ENCODE data around the gene TNF. TPM values are rescaled to one million over a fixed set of nuclear protein-coding genes. Genes with fewer than 3 reads are reported as not detected.

Gene TNF
- polyA plus RNA-seq, 1 donor: 0.17 TPM

DNA sequence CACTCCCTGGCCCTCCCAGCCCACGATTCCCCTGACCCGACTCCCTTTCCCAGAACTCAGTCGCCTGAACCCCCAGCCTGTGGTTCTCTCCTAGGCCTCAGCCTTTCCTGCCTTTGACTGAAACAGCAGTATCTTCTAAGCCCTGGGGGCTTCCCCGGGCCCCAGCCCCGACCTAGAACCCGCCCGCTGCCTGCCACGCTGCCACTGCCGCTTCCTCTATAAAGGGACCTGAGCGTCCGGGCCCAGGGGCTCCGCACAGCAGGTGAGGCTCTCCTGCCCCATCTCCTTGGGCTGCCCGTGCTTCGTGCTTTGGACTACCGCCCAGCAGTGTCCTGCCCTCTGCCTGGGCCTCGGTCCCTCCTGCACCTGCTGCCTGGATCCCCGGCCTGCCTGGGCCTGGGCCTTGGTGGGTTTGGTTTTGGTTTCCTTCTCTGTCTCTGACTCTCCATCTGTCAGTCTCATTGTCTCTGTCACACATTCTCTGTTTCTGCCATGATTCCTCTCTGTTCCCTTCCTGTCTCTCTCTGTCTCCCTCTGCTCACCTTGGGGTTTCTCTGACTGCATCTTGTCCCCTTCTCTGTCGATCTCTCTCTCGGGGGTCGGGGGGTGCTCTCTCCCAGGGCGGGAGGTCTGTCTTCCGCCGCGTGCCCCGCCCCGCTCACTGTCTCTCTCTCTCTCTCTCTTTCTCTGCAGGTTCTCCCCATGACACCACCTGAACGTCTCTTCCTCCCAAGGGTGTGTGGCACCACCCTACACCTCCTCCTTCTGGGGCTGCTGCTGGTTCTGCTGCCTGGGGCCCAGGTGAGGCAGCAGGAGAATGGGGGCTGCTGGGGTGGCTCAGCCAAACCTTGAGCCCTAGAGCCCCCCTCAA is 3.1 kb upstream of the TNF start, which contains the start of gene LTA:
LTA (plus strand) TSS at position 249 of the 871 bp plus-strand sequence; CDS start at position 703, 454 bp downstream.
- DNase-seq: no peak

DNA sequence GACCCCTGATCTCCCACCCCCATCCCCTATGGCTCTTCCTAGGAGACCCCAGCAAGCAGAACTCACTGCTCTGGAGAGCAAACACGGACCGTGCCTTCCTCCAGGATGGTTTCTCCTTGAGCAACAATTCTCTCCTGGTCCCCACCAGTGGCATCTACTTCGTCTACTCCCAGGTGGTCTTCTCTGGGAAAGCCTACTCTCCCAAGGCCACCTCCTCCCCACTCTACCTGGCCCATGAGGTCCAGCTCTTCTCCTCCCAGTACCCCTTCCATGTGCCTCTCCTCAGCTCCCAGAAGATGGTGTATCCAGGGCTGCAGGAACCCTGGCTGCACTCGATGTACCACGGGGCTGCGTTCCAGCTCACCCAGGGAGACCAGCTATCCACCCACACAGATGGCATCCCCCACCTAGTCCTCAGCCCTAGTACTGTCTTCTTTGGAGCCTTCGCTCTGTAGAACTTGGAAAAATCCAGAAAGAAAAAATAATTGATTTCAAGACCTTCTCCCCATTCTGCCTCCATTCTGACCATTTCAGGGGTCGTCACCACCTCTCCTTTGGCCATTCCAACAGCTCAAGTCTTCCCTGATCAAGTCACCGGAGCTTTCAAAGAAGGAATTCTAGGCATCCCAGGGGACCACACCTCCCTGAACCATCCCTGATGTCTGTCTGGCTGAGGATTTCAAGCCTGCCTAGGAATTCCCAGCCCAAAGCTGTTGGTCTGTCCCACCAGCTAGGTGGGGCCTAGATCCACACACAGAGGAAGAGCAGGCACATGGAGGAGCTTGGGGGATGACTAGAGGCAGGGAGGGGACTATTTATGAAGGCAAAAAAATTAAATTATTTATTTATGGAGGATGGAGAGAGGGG is 1.9 kb upstream of the TNF start:
- no peak for DNase-seq

DNA sequence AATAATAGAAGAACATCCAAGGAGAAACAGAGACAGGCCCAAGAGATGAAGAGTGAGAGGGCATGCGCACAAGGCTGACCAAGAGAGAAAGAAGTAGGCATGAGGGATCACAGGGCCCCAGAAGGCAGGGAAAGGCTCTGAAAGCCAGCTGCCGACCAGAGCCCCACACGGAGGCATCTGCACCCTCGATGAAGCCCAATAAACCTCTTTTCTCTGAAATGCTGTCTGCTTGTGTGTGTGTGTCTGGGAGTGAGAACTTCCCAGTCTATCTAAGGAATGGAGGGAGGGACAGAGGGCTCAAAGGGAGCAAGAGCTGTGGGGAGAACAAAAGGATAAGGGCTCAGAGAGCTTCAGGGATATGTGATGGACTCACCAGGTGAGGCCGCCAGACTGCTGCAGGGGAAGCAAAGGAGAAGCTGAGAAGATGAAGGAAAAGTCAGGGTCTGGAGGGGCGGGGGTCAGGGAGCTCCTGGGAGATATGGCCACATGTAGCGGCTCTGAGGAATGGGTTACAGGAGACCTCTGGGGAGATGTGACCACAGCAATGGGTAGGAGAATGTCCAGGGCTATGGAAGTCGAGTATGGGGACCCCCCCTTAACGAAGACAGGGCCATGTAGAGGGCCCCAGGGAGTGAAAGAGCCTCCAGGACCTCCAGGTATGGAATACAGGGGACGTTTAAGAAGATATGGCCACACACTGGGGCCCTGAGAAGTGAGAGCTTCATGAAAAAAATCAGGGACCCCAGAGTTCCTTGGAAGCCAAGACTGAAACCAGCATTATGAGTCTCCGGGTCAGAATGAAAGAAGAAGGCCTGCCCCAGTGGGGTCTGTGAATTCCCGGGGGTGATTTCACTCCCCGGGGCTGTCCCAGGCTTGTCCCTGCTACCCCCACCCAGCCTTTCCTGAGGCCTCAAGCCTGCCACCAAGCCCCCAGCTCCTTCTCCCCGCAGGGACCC is 981 bp upstream of the TNF start:
- DNase-seq: no peak

DNA sequence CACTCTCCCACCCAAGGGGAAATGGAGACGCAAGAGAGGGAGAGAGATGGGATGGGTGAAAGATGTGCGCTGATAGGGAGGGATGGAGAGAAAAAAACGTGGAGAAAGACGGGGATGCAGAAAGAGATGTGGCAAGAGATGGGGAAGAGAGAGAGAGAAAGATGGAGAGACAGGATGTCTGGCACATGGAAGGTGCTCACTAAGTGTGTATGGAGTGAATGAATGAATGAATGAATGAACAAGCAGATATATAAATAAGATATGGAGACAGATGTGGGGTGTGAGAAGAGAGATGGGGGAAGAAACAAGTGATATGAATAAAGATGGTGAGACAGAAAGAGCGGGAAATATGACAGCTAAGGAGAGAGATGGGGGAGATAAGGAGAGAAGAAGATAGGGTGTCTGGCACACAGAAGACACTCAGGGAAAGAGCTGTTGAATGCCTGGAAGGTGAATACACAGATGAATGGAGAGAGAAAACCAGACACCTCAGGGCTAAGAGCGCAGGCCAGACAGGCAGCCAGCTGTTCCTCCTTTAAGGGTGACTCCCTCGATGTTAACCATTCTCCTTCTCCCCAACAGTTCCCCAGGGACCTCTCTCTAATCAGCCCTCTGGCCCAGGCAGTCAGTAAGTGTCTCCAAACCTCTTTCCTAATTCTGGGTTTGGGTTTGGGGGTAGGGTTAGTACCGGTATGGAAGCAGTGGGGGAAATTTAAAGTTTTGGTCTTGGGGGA is 754 bp downstream of the TNF start:
- no peak for DNase-seq

DNA sequence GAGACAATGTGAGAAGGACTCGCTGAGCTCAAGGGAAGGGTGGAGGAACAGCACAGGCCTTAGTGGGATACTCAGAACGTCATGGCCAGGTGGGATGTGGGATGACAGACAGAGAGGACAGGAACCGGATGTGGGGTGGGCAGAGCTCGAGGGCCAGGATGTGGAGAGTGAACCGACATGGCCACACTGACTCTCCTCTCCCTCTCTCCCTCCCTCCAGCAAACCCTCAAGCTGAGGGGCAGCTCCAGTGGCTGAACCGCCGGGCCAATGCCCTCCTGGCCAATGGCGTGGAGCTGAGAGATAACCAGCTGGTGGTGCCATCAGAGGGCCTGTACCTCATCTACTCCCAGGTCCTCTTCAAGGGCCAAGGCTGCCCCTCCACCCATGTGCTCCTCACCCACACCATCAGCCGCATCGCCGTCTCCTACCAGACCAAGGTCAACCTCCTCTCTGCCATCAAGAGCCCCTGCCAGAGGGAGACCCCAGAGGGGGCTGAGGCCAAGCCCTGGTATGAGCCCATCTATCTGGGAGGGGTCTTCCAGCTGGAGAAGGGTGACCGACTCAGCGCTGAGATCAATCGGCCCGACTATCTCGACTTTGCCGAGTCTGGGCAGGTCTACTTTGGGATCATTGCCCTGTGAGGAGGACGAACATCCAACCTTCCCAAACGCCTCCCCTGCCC is 1.7 kb downstream of the TNF start:
- no peak for DNase-seq

DNA sequence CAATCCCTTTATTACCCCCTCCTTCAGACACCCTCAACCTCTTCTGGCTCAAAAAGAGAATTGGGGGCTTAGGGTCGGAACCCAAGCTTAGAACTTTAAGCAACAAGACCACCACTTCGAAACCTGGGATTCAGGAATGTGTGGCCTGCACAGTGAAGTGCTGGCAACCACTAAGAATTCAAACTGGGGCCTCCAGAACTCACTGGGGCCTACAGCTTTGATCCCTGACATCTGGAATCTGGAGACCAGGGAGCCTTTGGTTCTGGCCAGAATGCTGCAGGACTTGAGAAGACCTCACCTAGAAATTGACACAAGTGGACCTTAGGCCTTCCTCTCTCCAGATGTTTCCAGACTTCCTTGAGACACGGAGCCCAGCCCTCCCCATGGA is 2.2 kb downstream of the TNF start:
- no peak for DNase-seq

DNA sequence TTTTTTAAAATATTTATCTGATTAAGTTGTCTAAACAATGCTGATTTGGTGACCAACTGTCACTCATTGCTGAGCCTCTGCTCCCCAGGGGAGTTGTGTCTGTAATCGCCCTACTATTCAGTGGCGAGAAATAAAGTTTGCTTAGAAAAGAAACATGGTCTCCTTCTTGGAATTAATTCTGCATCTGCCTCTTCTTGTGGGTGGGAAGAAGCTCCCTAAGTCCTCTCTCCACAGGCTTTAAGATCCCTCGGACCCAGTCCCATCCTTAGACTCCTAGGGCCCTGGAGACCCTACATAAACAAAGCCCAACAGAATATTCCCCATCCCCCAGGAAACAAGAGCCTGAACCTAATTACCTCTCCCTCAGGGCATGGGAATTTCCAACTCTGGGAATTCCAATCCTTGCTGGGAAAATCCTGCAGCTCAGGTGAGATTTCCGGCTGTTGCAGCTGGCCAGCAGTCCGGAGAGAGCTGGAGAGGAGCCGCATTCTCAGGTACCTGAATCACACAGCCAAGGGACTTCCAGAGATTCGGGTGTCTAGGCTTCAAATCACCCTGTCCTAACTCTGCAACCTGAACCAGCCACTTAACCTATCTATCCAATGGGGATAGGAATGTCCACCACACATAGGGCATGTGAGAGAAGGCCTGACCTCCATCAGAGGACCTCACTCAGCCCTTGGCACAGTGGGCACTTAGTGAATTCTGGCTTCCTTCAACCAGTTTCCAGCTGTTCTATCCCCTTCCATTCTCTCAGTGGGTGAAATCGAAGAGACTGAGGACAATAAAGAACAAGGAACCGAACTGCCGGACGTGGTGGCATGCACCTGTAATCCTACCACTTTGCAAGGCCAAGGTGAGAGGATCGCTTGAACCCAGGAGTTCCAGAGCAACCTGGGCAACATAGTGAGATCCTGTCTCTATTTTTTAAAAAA is 3.1 kb downstream of the TNF start:
- no peak for DNase-seq

DNA sequence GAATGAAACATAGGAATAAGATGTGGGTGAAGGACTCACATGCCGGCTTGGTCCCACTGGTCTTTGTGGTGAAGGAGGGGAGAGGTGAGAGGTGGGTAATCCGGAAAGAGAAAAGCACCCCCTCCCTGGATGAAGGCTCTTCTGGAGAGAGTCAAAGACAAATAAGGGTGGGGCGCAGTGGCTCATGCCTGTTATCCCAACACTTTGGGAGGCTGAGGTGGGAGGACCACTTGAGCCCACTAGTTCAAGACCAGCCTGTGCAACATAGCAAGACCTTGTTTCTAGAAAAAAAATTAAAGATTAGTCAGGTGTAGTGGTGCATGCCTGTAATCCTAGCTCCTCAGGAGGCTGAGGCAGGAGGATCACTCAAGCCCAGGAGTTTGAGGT is 3.7 kb downstream of the TNF start:
- DNase-seq: no peak

DNA sequence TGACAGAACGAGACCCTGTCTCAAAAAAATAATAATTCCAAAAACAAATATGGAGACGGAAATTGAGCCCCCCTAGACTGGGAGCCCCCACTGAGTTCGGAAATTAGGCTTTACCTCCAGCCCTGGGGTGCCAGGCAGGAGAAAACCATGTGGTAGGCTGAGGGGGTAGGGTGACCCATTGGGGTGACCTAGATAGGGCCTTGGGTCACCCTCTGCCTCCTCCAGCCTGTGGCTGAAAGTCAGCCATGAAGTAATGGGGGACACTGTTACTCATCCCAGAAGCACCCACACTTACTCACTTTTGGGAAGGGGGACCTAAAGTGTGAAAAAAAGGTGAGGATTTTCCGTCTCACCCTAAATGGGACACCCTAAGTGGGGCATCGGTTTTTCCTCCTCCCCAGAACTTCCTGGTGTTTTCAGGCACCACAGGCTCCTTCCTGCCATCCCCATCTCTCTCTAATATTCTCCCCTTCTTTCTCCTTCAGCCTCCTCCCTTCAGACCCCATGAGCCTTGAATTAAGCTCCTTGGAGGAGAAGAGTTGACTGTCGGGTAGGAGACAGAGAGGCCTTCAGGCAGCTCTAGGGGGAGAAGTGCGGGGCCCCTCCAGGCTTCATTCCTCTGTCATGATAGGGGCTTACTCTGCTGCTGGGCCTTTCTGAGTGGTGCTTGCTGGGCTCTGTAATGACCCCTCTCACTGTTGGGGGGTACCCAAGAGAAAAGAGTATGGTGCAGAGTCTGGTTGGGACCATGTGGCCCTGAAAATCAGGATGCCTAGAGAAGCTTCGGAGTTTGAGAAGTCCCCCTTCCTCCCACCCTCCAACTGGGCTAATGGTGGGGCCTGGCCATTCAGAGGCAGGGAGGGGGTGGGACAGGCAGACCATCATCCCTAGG is 4.4 kb downstream of the TNF start:
- no peak for DNase-seq

DNA sequence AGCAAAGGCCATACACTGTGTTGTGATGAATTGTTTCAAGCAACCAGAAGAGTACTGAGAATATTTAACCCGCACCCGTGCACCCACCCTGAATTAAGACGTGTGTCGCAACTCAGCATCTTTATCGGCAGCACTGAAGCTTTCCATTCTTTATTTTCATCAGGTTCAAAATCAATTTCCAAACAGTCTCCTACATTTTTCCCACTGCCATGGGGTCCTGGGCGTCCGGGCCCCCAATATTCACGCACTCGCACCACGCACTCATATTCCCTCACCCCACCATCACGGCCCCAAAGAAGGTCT is 5.0 kb downstream of the TNF start:
- no peak for DNase-seq

DNA sequence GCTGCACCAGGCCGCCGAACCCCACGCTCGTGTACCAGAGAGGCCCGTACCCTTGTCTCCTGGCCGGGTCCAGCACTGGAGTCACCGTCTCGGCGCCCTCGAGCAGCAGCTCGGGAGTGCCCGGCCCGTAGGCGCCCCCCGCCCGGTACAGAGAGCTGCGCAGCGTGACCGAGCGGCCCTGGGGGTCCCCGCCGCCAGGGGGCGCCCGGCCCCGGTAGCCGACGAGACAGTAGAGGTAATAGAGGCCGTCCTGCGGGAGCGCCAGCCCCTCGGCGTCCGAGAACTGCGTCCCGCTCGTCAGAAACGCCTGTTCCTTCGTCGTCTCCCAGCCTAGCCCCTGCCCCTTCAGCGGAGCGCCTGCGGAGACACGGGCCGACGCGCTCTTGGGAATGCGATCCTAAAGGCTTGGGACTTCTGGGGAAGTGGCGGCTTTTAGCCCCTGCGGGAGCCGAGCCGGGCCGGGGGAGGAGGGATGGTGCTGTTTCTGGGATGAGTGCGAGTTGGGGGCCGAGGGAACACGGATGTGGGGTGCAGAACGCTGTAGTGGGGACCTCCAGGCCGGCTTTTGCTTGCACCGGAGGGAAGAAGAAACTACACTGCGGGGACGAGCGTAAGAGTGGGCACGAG is 5.6 kb downstream of the TNF start:
- peak; percentile 85 for DNase-seq

DNA sequence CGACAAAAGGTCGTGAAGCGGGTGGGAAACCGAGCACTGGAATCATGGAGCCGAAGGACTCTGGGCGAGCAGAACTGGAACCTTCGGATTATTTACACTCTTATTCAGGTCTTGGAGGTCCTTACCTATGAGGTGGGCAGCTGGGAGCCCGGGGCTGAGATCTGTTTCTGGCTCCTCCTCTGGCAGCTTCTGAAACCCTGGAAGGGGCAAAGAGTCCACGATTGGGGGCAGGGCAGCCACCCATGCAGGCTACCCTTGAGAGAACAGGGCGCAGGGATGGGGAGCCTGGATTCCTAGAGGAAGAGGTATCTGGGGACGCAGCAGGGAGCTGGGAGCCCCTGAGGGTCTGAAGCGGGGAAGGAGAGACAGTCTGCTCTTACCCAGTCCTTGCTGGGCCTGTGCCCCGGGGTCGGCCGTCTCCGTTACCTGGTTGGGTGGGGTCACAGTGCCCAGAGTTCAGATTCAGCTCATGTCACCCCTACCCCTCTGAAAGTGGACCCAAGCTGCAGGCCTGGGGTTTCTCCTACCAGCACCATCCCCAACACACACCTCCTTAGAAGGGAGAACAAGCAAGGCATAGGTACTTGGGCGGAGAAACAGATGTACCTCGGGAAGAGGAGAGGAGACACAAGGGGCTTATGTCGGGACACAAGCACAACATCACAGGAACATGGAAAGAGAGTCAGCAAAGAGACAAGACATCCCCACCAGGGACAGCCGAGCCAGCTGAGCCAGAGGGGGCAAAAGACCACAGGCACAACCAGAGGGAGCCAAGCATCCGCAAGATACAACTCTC is 6.3 kb downstream of the TNF start:
- DNase-seq: peak; percentile 24

DNA sequence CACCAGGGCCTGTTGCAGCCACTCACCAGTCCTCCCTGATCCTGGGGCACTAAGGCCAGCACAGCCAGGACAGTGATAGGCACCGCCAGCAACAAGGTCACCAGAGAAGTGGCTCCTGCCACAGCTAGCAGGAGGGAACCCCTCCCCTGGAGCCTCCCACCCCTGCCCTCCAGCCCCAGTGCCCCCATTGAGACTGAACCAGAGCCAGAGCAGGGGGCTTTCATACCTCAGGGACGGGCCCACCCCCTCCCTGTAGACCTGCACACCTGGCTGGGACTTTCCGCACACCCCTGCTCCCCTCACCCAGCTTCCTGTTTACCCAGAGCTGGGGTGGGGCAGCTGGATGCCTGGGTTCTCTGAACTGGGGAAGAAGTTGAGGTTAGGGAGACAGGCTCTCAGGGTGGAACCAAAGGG is 6.9 kb downstream of the TNF start, which contains the start of gene LTB:
LTB (minus strand) TSS at position 195 of the 414 bp plus-strand sequence; CDS start at position 188, 7 bp downstream.
- no peak for DNase-seq

DNA sequence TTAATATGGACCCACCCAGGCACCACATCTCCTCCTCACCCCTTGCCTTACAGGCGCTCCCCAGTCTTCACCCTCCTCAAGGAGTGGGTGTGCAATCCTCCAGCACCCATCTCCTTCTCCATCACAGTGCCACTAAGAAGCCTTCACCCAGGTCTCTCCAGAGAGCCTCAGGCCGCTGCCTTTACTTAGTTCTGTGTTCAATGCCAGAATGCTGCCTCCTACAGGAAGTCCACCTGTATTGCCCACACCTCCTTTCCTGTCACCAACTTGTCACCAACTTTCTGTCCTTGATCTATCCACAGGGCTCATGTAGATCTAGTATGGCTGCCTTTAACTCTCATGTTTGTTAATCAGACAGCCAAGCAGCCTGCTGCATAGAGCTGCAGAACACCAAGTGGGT is 10.1 kb downstream of the TNF start:
- no peak for DNase-seq

DNA sequence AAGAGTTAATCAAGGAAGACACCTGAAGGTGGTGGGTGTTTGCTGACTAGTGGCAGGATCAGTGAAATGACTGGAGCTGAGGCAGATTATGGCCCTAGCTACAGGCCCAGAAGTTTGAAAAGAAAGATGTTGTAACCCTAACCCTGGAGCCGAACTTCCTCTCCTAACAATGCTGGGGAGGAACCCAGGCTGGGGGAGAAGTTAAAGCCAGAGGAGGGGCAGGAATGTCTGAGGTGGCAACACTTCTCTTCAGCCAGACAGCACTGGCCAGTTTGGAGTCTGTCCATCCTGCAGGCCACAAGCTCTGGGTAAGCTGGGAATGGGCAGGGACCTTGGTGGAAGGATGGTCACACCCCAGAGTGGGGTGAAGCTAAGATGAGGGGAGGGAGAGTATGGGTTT is 10.6 kb downstream of the TNF start, which contains the start of gene LST1:
LST1 (plus strand) TSS at position 270 of the 400 bp plus-strand sequence. CDS start 1,023 bp downstream, outside the sequence.
- DNase-seq: no peak

DNA sequence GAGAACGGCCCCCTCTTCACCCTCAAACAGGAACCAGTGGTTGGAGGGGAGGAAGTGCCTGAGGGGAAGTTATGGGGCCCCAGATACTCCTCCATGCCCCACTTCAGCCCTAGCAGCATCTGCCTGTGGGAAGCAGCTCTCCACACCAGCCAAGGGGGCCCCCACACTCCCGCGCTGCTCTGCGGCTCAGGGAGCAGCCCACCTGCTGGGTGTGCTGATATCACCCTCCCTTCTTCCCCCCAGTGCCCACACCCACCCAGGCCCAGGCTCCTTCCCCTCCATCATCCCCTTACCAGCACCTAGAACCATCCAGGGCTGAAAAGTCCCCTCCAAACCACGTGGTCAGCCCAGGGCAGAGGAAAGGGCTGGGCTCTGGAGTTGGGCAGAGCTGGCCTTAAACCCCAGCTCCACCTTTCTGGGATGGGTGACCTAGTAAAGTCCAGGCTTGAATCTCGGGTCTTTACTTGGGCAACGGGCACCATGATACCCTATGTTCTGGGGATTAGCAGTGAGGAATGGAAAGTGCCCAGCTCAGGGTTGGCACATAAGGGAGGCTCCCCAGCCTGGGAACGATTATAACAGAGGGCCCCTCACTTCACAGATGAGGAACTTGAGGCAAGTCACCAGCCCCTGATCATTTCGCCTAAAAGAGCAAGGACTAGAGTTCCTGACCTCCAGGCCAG is 11.4 kb downstream of the TNF start:
- DNase-seq: no peak
